H1 (cell line): Measurements from ENCODE around the gene PLEKHG3. TPM values are rescaled to one million over a fixed set of nuclear protein-coding genes. Genes with fewer than 3 reads are reported as not detected.

Experiments used
- polyA plus RNA-seq, 7 experiments: library from polyadenylated mRNA; depleted of rRNA in 3 of 7; stranded (reverse) in 5 of 7; unstranded in 2 of 7; fragments of >200 nt in 5 of 7; fragments of 200-250 nt in 2 of 7; gene quantifications; 1 replicate in 5 of 7; 2 replicates in 1 of 7; 4 replicates in 1 of 7; pipeline versions ENCODE4 v1.2.1 to v1.2.3, GENCODE V29; 2011 to 2013; ENCODE audit warnings: missing spikeins in 2 of 7, mixed read lengths in 2 of 7
- total RNA-seq: library from RNA; stranded (reverse); fragmentation: NEBNext Ultra II Directional; extraction: Animal tissue kit (Norgen Biotek cat#: 25700); gene quantifications from 2 replicates; pipeline ENCODE4 v1.2.1, GENCODE V29; 2021
- TF ChIP-seq, protein P1 (sequence below): IDR thresholded peaks from 2 replicates; pipeline ENCODE4 v1.6.1; 2011; ENCODE audit warnings: low read depth, mild to moderate bottlenecking, low read length; ENCODE audit not compliant: insufficient read depth

The PLEKHG3 gene
- total and polyA plus RNA-seq, 2 of the 8 experiments (the other 6 are each of a cell fraction or from before 2014, with no cell fraction given), result 43.4 to 90.6 TPM

DNA sequence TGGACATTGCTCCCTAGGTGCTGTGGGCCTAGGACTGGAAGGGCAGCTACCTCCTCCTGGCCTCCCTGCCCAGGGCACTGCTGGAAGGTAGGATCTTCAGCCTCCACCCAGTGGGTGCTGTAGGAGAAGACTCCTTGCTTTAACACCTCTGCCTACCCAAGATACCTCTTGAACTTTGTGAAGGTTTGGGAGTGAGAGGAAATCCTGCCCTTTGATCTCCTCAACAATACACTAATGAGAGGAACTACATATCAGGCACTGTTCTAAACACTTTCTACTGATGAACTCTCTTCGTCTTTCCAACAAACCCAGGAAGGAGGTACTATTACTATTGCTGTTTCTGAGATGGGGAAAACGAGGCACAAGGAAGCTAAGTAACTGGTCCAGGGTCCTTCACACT lies 66.9 kb downstream of the PLEKHG3 start (continued):
- TF ChIP-seq, protein P1, sequence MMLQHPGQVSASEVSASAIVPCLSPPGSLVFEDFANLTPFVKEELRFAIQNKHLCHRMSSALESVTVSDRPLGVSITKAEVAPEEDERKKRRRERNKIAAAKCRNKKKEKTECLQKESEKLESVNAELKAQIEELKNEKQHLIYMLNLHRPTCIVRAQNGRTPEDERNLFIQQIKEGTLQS, result no peak
